ENCODE results near the gene UQCR10.

- TF ChIP-seq PATZ1 (CRISPR knock-in tag; IDR thresholded peaks at IDR 0.05; ENCODE audit: borderline replicate concordance) (no peak), PPARA (CRISPR knock-in tag; IDR thresholded peaks at IDR 0.05; ENCODE audit: borderline replicate concordance) (no peak), TSHZ2 (CRISPR knock-in tag; IDR thresholded peaks at IDR 0.05) (no peak), ESRRG (CRISPR knock-in tag; IDR thresholded peaks at IDR 0.05) (no peak), ZFP3 (CRISPR knock-in tag; IDR thresholded peaks at IDR 0.05) (no peak), ZFP30 (CRISPR knock-in tag; IDR thresholded peaks at IDR 0.05) (no peak), ZNF70 (CRISPR knock-in tag; IDR thresholded peaks at IDR 0.05) (no peak), CSRNP3 (CRISPR knock-in tag; IDR thresholded peaks at IDR 0.05) (no peak), ZNF565 (CRISPR knock-in tag; conservative IDR thresholded peaks at IDR 0.05; ENCODE audit: low read depth) (no peak)
Observed at GRCh38 chr22:29816980-29817379, 49.8 kb downstream of the UQCR10 start.

Data from SK-N-SH treated with all-trans-retinoic acid at 6 μM for 48 hours (cell line).